ENCODE measurements around the gene LRMDA. TPM values are rescaled to one million over a fixed set of nuclear protein-coding genes. Genes with fewer than 3 reads are reported as not detected.

Gene LRMDA
- total and polyA plus RNA-seq, 2 donors (not counting 1 experiment from before 2014, with no cell fraction given): 0.12 TPM; not detected in 1

DNA sequence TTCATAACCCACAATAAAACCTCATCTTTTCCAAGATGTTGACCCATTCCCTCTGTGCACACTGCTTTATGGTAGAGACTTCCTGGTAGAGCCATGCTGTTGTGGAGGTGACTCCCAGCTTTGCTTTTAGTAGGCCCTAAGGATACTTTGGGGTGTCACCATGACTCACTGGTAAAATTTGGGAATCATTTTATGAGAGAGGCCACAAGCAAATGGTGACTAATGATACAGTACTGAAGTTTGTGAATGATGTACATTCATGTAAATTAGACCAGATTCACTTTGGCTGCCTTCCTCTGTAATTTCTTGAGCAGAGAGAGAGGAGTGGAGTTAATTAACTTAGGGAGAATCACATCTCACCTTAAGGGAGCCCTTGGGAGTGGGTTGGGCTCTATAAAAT is 686.5 kb downstream of the LRMDA start:
- Histone ChIP-seq H3K9ac (ENCODE audit: low read length) (no peak overlapping the region), H4K20me1 (ENCODE audit: control insufficient read depth, insufficient read depth, low read length, poor library complexity, severe bottlenecking) (no peaks in the 10 kb centered on the region), H3K36me3 (replicated peaks in 1 of 2; ENCODE audit: control extremely low read depth in 1 of 2, control insufficient read depth in 1 of 2, extremely low read depth in 1 of 2, insufficient read depth in 2 of 2, low read length in 1 of 2) (no peaks in the 10 kb centered on the region), H3K4me3 (ENCODE audit: control extremely low read depth in 1 of 5, extremely low read depth in 1 of 5, insufficient read depth in 1 of 5, low read depth in 2 of 5, low read length in 4 of 5) (no peak overlapping the region), H2AFZ (ENCODE audit: insufficient read depth, low read depth, low read length, poor library complexity, severe bottlenecking) (no peak overlapping the region), H3K27ac (ENCODE audit: low read length in 2 of 2) (no peak overlapping the region), H3K4me2 (replicated peaks; ENCODE audit: low read depth, low read length, poor library complexity, severe bottlenecking) (no peak overlapping the region), H3K79me2 (ENCODE audit: control insufficient read depth, insufficient read depth, low read length) (no peaks in the 10 kb centered on the region), H3K27me3 (replicated peaks in 1 of 4; ENCODE audit: control extremely low read depth in 1 of 4, control insufficient read depth in 3 of 4, insufficient read depth in 4 of 4, low read length in 3 of 4) (peaks cover 0 to 3% (median 0%) of the 10 kb centered on the region in 4 experiments), H3K4me1 (ENCODE audit: control insufficient read depth in 2 of 2, insufficient read depth in 2 of 2, low read length in 2 of 2) (no peaks in the 10 kb centered on the region), H3K9me3 (ENCODE audit: control extremely low read depth in 1 of 3, control insufficient read depth in 2 of 3, insufficient read depth in 1 of 3, low read length in 2 of 3) (peaks cover 0 to 3% (median 0%) of the 10 kb centered on the region in 3 donors)
- Mint-ChIP-seq H3K4me3 (no peak overlapping the region), H3K27ac (no peak overlapping the region), H3K9me3 (ENCODE audit: insufficient read depth) (no peaks in the 10 kb centered on the region), H3K4me1 (no peaks in the 10 kb centered on the region), H3K27me3 (peaks cover 3% of the 10 kb centered on the region)
- intact Hi-C loops (cut with micrococcal nuclease): no loop called here
- no peak for DNase-seq
- no peak for ATAC-seq (ENCODE audit: low read depth)
- no peak for TF ChIP-seq CTCF (IDR thresholded peaks at IDR 0.05)
- TF ChIP-seq EZH2 (IDR thresholded peaks at IDR 0.05; ENCODE audit: borderline replicate concordance, insufficient read depth, low read depth, low read length, poor library complexity, severe bottlenecking): no peak
- CTCF ChIA-PET: no interaction called here
- POLR2A ChIA-PET: no interaction called here

- no peaks in the 10 kb centered on the region for H3K36me3 ChIP-seq (replicated peaks in 1 of 2; ENCODE audit: control extremely low read depth in 1 of 2, control insufficient read depth in 1 of 2, extremely low read depth in 1 of 2, insufficient read depth in 2 of 2, low read length in 1 of 2)
- H3K27ac Mint-ChIP-seq: no peak overlapping the region
- no peaks in the 10 kb centered on the region for H3K79me2 ChIP-seq (ENCODE audit: control insufficient read depth, insufficient read depth, low read length)
- ChIA-PET CTCF (no interaction called here), POLR2A (no interaction called here)
- ATAC-seq (ENCODE audit: low read depth): no peak
- no peak for DNase-seq
- H3K27me3 Mint-ChIP-seq: peaks cover 3% of the 10 kb centered on the region
- no peak overlapping the region for H3K9ac ChIP-seq (ENCODE audit: low read length)
- H3K4me1 Mint-ChIP-seq: no peaks in the 10 kb centered on the region
- 100% methylated on average over 1 of the region's 2 CpGs for WGBS (ENCODE audit: insufficient coverage)
- H3K4me3 Mint-ChIP-seq: no peak overlapping the region
- H3K9me3 ChIP-seq (ENCODE audit: control extremely low read depth in 1 of 3, control insufficient read depth in 2 of 3, insufficient read depth in 1 of 3, low read length in 2 of 3): peaks cover 0 to 3% (median 0%) of the 10 kb centered on the region in 3 donors
- H3K4me3 ChIP-seq (ENCODE audit: control extremely low read depth in 1 of 5, extremely low read depth in 1 of 5, insufficient read depth in 1 of 5, low read depth in 2 of 5, low read length in 4 of 5): no peak overlapping the region
- H3K27ac ChIP-seq (ENCODE audit: low read length in 2 of 2): no peak overlapping the region
- intact Hi-C loops (cut with micrococcal nuclease): no loop called here
- H4K20me1 ChIP-seq (ENCODE audit: control insufficient read depth, insufficient read depth, low read length, poor library complexity, severe bottlenecking): no peaks in the 10 kb centered on the region
- TF ChIP-seq EZH2 (IDR thresholded peaks at IDR 0.05; ENCODE audit: borderline replicate concordance, insufficient read depth, low read depth, low read length, poor library complexity, severe bottlenecking): no peak
- TF ChIP-seq CTCF (IDR thresholded peaks at IDR 0.05): no peak
- H3K4me1 ChIP-seq (ENCODE audit: control insufficient read depth in 2 of 2, insufficient read depth in 2 of 2, low read length in 2 of 2): no peaks in the 10 kb centered on the region
- no peak overlapping the region for H3K4me2 ChIP-seq (replicated peaks; ENCODE audit: low read depth, low read length, poor library complexity, severe bottlenecking)
- no peak overlapping the region for H2AFZ ChIP-seq (ENCODE audit: insufficient read depth, low read depth, low read length, poor library complexity, severe bottlenecking)
- H3K27me3 ChIP-seq (replicated peaks in 1 of 4; ENCODE audit: control extremely low read depth in 1 of 4, control insufficient read depth in 3 of 4, insufficient read depth in 4 of 4, low read length in 3 of 4): peaks cover 0 to 3% (median 0%) of the 10 kb centered on the region in 4 experiments
- H3K9me3 Mint-ChIP-seq (ENCODE audit: insufficient read depth): no peaks in the 10 kb centered on the region
Observed at GRCh38 chr10:76119036-76119435, 687.6 kb downstream of the LRMDA start.
